Activated CD8-positive, alpha-beta T cell treated with anti-CD3 and anti-CD28 coated beads, Interleukin-2, amount 10 ng/mL, durations not matched to agents 7 days and 5 days (primary cell): Measurements from ENCODE around the gene CD83. TPM values are rescaled to one million over a fixed set of nuclear protein-coding genes. Genes with fewer than 3 reads are reported as not detected.

Source experiments
- ATAC-seq: fragments of 150-1000 bp; cut with Tn5 transposase; one replicate; pipeline ENCODE4 v1.10.0; 2021; ENCODE audit warnings: moderate library complexity
- CTCF ChIA-PET: fragments of 350-600 bp; sonication (Branson Sonifier 250); formaldehyde crosslinking; loops from one replicate; lab custom pipeline; 2021; ENCODE audit warnings: antibody characterized with exemption; lab: Charles Lee
- POLR2A ChIA-PET: fragments of 350-600 bp; sonication (Branson Sonifier 250); formaldehyde crosslinking; loops from one replicate; lab custom pipeline; 2021; ENCODE audit warnings: antibody characterized with exemption; lab: Charles Lee
- DNase-seq: peaks from one replicate; pipeline ENCODE4 v3.0.0-alpha.2; 2020
- H3K27ac Mint-ChIP-seq: one replicate; pipeline ENCODE4 v1.8.0; 2021; ENCODE audit warnings: mild to moderate bottlenecking, mixed read lengths
- H3K27me3 Mint-ChIP-seq: one replicate; pipeline ENCODE4 v1.8.0; 2021; ENCODE audit warnings: low read depth, mixed read lengths
- H3K36me3 Mint-ChIP-seq: one replicate; pipeline ENCODE4 v1.8.0; 2021; ENCODE audit warnings: low read depth, mixed read lengths
- H3K4me1 Mint-ChIP-seq: one replicate; pipeline ENCODE4 v1.8.0; 2021; ENCODE audit warnings: low read depth, mixed read lengths
- H3K4me3 Mint-ChIP-seq: one replicate; pipeline ENCODE4 v1.8.0; 2021; ENCODE audit warnings: mild to moderate bottlenecking, mixed read lengths
- H3K9me3 Mint-ChIP-seq: one replicate; pipeline ENCODE4 v1.8.0; 2022; ENCODE audit warnings: mixed read lengths; ENCODE audit not compliant: insufficient read depth
- total RNA-seq, 2 experiments: library from RNA; stranded (reverse); gene quantifications; one replicate each; pipeline ENCODE4 v1.2.3, GENCODE V29; 2021

The CD83 gene
- total RNA-seq, 2 experiments from 2014 or later = 10.0 to 10.1 TPM

DNA sequence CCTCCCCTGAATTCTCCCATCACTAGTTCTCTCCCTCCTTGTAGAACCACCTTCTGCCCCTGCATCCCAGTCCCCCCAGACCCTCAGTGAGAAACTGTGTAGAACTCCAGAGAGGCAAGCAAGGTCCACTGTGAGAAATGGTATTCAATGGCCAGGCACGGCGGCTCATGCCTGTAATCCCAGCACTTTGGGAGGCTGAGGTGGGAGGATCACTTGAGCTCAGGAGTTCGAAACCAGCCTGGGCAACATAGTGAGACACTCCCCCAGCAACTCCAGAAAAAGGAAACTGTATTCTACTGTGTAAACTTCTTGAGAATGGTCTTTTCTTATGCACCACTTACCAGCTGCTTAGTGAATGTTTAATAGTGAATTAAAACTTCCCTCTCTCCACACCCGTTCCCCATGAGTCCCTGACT lies 8.2 kb upstream of the CD83 start:
- POLR2A ChIA-PET = interaction anchor here (0.5 to 2.5 kb wide), 4 partner anchors 10 to 398 kb away, joined by 3 to 8 read pairs (median 4); partner anchors contain the start of gene RANBP9
- peaks cover 10% of the 10 kb centered on the region for H3K27me3 Mint-ChIP-seq
- peaks cover 30% of the 10 kb centered on the region for H3K4me1 Mint-ChIP-seq
- H3K27ac Mint-ChIP-seq = peak overlapping the region; percentile 61
- peaks cover 7% of the 10 kb centered on the region for H3K36me3 Mint-ChIP-seq
- no peak for DNase-seq
- peaks cover 23% of the 10 kb centered on the region for H3K9me3 Mint-ChIP-seq
- CTCF ChIA-PET = interaction anchor here (0.8 to 3.0 kb wide), 6 partner anchors 11 to 65 kb away, joined by 3 to 18 read pairs (median 4); no protein-coding TSS in a partner anchor
- H3K4me3 Mint-ChIP-seq = peak overlapping the region; percentile 39
- peak; percentile 27 for ATAC-seq

DNA sequence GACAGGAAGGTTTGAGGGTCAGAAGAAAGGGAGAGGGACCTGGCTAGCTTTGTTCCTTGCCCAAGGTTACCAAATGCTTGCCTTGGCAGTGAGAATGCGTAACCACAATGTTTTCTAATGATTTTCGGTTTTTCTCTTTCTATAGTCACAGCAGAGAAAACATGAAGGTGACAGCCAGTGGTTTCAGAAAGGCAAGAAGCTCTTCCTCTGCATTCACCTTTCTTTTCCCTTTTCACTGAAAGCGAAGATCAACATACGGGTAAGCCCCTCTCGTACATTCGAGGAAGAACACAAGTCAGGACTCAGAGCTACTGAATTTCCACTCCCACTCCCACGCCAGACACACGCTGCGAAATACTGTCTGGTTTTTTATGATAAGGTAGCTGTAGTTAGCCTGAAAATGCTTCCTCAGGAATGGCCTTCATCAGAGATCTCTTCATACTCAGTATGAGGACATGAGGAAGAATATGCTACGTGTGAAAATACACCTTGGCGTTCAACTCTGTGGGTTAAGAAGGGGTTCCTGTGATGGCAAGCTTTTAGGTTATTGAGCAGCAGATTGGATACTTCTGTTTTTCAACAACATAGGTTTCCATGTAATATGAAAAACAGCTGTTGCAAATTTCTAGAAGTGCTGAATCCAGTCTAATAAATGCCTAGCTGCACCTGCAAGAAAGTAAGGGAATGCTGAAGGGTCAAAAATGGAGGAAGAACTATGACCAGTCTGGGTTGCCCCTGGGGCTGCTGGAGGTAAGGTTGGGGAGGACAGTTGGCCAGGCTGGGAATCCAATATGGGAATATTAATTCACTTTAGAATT lies 7.4 kb upstream of the CD83 start:
- H3K27me3 Mint-ChIP-seq = peaks cover 10% of the 10 kb centered on the region
- peak overlapping the region; percentile 61 for H3K27ac Mint-ChIP-seq
- ChIA-PET CTCF (interaction anchor here (0.8 to 3.0 kb wide), 7 partner anchors 10 to 200 kb away, joined by 3 to 18 read pairs (median 4); no protein-coding TSS in a partner anchor), POLR2A (interaction anchor here (0.6 to 2.5 kb wide), 3 partner anchors 9 to 401 kb away, joined by 3 to 8 read pairs (median 4); no protein-coding TSS in a partner anchor)
- DNase-seq = no peak
- H3K36me3 Mint-ChIP-seq = peaks cover 7% of the 10 kb centered on the region
- H3K4me3 Mint-ChIP-seq = peak overlapping the region; percentile 39
- peaks cover 23% of the 10 kb centered on the region for H3K9me3 Mint-ChIP-seq
- no peak for ATAC-seq
- H3K4me1 Mint-ChIP-seq = peaks cover 30% of the 10 kb centered on the region

DNA sequence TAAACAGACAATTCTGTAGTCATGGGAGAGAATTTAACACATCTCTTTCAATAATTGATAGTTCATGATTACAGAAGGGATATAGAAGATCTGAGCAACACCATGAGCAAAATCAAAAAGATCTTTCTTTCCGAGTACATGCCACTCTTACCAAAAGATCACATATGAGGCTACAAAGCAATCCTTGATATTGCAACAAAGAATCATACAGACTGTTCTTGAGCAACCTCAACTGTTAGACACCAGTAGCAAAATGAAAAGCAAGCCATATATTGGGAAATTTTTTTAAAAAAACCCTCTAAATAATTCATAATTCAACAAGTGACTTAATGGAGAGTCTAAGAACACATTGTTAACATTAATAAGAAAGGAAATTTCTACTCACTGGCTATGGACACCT lies 3.6 kb upstream of the CD83 start:
- no peak for DNase-seq
- H3K27me3 Mint-ChIP-seq = peaks cover 12% of the 10 kb centered on the region
- H3K4me3 Mint-ChIP-seq = no peak overlapping the region
- ChIA-PET CTCF (no interaction called here), POLR2A (no interaction called here)
- H3K9me3 Mint-ChIP-seq = no peaks in the 10 kb centered on the region
- H3K4me1 Mint-ChIP-seq = peaks cover 29% of the 10 kb centered on the region
- no peaks in the 10 kb centered on the region for H3K36me3 Mint-ChIP-seq
- H3K27ac Mint-ChIP-seq = no peak overlapping the region
- ATAC-seq = no peak

DNA sequence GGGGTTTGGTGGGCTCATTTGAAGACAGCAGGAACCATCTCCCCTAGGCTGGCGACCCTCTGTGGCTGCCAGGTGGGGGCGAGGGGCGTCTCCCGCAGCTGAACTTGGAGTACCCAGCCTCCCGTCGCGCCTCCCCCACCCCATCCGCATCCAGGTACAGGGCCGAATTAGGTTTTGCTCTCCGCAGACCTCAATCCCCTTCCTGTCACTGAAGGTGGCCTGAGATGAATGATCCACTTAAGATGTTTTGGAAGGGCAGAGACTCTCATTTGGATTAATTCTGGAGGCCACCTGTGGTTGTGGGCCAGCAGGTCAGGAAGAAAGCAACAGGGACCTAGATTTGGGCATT lies 493 bp downstream of the CD83 start:
- peak overlapping the region; percentile 90 for H3K4me3 Mint-ChIP-seq
- H3K36me3 Mint-ChIP-seq = peaks cover 24% of the 10 kb centered on the region
- H3K27me3 Mint-ChIP-seq = peaks cover 7% of the 10 kb centered on the region
- DNase-seq = no peak
- peak overlapping the region; percentile 90 for H3K27ac Mint-ChIP-seq
- CTCF ChIA-PET = interaction anchor here (0.7 to 3.4 kb wide), 3 partner anchors 8 to 210 kb away, joined by 3 to 17 read pairs (median 3); no protein-coding TSS in a partner anchor
- POLR2A ChIA-PET = interaction anchor here (1.0 to 2.7 kb wide), 2 partner anchors 8 to 12 kb away, joined by 5 to 6 read pairs; no protein-coding TSS in a partner anchor
- peak; percentile 12 for ATAC-seq
- peaks cover 35% of the 10 kb centered on the region for H3K4me1 Mint-ChIP-seq
- H3K9me3 Mint-ChIP-seq = no peaks in the 10 kb centered on the region

DNA sequence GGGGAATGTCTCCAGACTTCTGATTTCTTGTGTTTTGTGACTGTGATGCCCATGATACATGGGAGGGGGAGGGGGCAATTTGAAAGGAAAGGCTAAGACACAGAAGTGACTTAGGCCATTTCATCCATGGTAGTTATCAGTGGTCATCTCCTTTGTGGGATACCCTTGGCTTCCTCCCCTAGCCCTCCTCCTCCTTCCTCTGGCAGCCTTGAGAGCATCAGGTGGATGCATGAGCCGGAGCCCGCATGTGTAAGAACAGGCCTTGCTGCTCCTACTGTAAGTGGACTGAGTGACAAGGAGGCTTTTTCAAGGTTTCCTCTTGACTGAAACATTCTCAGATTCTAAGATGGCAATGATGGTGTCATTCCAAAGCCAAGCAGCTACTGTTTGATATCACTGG lies 874 bp downstream of the CD83 start:
- peaks cover 36% of the 10 kb centered on the region for H3K4me1 Mint-ChIP-seq
- POLR2A ChIA-PET = interaction anchor here (0.8 to 2.7 kb wide), 2 partner anchors 9 to 11 kb away, joined by 3 to 6 read pairs; no protein-coding TSS in a partner anchor
- H3K9me3 Mint-ChIP-seq = no peaks in the 10 kb centered on the region

DNA sequence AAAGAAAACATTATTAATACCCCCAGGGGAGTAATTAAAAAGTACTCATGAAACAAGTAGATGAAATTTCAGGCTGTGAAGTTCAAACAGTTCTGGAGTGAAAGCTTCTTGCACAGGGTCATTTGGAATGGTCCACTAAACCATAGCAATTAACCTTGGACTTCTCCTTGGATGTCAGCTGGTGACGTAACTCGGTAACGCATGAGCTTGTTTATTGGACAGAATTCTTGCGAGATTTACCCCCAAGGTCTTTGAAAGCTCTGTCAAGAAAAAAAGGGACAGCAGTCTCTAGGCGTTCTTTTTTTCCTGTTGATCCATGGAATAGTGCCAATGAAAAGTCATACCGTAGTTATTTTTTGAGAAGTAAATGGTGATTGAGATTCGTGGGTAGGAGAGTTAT lies 2.2 kb downstream of the CD83 start:
- DNase-seq (no peak), ATAC-seq (no peak)
- Mint-ChIP-seq H3K36me3 (peaks cover 34% of the 10 kb centered on the region), H3K9me3 (no peaks in the 10 kb centered on the region), H3K4me1 (peaks cover 39% of the 10 kb centered on the region), H3K27me3 (peaks cover 5% of the 10 kb centered on the region), H3K27ac (no peak overlapping the region), H3K4me3 (no peak overlapping the region)
- ChIA-PET CTCF (interaction anchor here (0.6 to 3.4 kb wide), 6 partner anchors 9 to 1127 kb away, joined by 3 to 17 read pairs (median 4); no protein-coding TSS in a partner anchor), POLR2A (interaction anchor here (1.8 to 2.7 kb wide), 2 partner anchors 9 to 10 kb away, joined by 6 to 8 read pairs; no protein-coding TSS in a partner anchor)

More for the DNA sequence above, 874 bp downstream of the CD83 start:
- Mint-ChIP-seq H3K27ac (peak overlapping the region; percentile 90), H3K4me3 (peak overlapping the region; percentile 90), H3K36me3 (peaks cover 26% of the 10 kb centered on the region), H3K27me3 (peaks cover 7% of the 10 kb centered on the region)
- ATAC-seq = no peak
- CTCF ChIA-PET = interaction anchor here (0.7 to 3.4 kb wide), 2 partner anchors 11 to 210 kb away, joined by 3 to 17 read pairs; no protein-coding TSS in a partner anchor
- DNase-seq = no peak

DNA sequence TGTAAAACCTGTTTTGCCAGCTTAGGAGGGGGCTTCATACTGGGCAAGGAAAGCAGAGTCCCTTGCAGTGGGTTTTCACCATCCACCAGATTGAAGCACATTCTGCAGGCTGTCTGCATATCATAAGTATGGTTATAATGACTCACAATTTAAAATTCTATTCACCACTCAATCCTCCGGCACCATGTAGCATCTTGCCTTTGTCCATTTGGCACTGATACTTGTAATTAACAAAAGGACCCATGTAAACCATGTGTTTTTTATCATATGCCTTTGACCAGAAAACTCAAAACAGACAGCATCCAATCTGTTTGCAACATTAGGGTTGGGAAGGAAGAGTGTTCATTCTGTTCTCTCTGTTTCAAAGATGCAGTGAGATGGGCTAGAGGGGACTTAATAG lies 3.0 kb downstream of the CD83 start:
- Mint-ChIP-seq H3K9me3 (no peaks in the 10 kb centered on the region), H3K4me1 (peaks cover 39% of the 10 kb centered on the region), H3K4me3 (no peak overlapping the region), H3K36me3 (peaks cover 38% of the 10 kb centered on the region), H3K27ac (no peak overlapping the region), H3K27me3 (peaks cover 4% of the 10 kb centered on the region)
- ATAC-seq = no peak
- no peak for DNase-seq
- ChIA-PET POLR2A (interaction anchor here (1.8 kb wide), 1 partner anchor 10 kb away, joined by 8 read pairs; no protein-coding TSS in a partner anchor), CTCF (interaction anchor here (0.7 to 3.4 kb wide), 4 partner anchors 8 to 72 kb away, joined by 3 to 17 read pairs (median 8); no protein-coding TSS in a partner anchor)

DNA sequence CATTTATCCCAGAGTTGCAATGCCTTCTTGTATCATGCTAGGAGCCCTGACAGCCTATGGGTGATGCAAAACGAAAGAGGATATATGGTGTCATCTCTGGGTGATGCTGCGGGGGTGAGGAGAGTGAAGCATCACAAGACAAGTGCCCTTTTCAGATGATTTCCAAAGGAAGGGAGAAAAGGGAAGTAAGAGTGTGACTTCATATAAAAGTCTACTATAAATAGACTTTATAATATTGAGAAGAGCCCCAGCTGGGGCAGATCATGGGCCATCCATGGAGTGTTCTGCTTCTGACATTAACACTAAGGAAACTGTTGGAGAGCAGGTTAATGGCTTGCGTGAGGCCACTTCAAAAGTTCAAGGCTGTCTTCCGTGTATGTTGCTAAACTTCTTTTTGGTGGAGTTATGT lies 4.4 kb downstream of the CD83 start:
- ATAC-seq = no peak
- no peaks in the 10 kb centered on the region for H3K27me3 Mint-ChIP-seq
- peaks cover 38% of the 10 kb centered on the region for H3K36me3 Mint-ChIP-seq
- H3K4me3 Mint-ChIP-seq = no peak overlapping the region
- CTCF ChIA-PET = interaction anchor here (1.0 kb wide), 1 partner anchor 55 kb away, joined by 4 read pairs; no protein-coding TSS in a partner anchor
- H3K27ac Mint-ChIP-seq = no peak overlapping the region
- DNase-seq = no peak
- no peaks in the 10 kb centered on the region for H3K9me3 Mint-ChIP-seq
- H3K4me1 Mint-ChIP-seq = peaks cover 39% of the 10 kb centered on the region
- POLR2A ChIA-PET = no interaction called here

DNA sequence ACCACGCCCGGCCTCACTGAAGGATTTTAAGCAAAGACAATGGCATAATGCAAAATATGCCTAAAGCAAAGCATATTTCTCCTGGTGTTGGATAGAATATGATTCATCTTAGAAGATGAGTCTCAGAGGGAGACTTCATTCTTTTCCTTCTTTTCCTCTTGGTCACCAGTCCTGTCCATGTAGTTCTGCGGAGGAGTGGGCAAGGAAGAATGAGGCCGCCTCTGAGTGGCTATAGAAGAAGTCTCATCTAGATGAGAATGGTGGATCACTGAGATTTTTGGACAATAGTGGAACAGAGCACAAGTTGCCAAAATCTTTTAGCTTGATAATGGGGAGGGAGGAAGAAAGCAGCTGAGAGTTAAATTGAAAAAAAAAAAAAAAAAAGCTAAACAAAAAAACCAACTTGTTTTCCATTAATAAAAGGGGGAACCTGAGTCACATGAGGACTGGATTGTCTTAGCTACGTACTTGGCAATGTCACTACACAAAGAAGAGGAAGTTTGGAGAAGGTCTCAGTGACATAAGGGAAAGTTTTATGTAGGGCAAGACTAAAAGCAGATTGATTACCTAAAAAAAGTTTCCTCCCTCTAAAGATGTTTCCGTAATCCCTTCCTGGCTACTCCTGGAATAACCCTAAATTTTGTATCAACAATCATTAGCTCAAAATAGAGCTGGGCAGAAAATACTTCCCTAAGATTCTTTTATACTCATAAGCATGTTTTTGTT lies 6.0 kb downstream of the CD83 start:
- CTCF ChIA-PET = interaction anchor here (0.9 kb wide), 1 partner anchor 14 kb away, joined by 3 read pairs; no protein-coding TSS in a partner anchor
- POLR2A ChIA-PET = no interaction called here
- no peaks in the 10 kb centered on the region for H3K27me3 Mint-ChIP-seq
- DNase-seq (no peak), ATAC-seq (no peak)
- peaks cover 38% of the 10 kb centered on the region for H3K4me1 Mint-ChIP-seq
- no peak overlapping the region for H3K27ac Mint-ChIP-seq
- H3K4me3 Mint-ChIP-seq = no peak overlapping the region
- H3K9me3 Mint-ChIP-seq = no peaks in the 10 kb centered on the region
- peaks cover 38% of the 10 kb centered on the region for H3K36me3 Mint-ChIP-seq

DNA sequence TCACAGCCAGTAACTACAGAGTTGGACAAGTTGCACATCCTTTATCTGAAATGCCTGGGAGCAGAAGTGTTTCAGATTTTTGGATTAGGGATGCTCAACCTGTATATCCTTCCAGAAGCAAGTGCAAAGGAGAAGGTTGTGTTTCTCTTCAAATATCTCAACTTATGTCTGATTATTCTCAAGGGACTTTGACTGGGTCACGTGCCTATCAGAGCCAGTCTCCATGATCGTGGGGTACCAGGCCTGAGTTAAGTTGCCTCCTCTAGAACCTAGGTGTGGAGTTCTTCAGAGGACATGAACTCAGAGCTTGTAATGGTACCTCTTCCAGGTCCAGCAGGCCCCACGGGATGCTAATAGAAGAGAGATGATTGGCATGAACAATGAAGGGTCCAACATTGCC lies 7.8 kb downstream of the CD83 start:
- Mint-ChIP-seq H3K27me3 (no peaks in the 10 kb centered on the region), H3K27ac (no peak overlapping the region), H3K4me1 (peaks cover 38% of the 10 kb centered on the region), H3K4me3 (no peak overlapping the region), H3K9me3 (no peaks in the 10 kb centered on the region), H3K36me3 (peaks cover 31% of the 10 kb centered on the region)
- CTCF ChIA-PET = interaction anchor here (0.7 to 2.1 kb wide), 3 partner anchors 9 to 217 kb away, joined by 3 to 7 read pairs (median 4); no protein-coding TSS in a partner anchor
- DNase-seq = no peak
- POLR2A ChIA-PET = no interaction called here
- no peak for ATAC-seq

DNA sequence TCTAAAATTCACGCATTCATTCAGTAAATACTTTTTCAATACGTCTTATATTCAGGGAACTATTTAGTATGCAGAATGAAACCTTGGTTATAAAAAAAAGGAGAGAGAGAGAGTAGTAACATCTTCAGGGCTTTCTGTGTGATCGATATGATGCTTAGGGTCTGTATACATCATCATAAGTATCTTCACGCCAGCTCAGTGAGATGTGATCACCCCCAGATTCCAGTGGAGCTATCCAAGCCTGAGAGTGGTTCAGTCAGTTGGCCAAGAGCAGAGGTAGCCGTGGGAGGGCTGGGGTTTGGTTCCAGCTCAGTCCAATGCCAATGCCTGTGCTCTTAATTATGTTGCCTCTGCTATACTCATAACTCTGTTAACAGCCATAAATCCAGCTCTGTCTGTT lies 8.6 kb downstream of the CD83 start:
- H3K9me3 Mint-ChIP-seq = no peaks in the 10 kb centered on the region
- ATAC-seq (no peak), DNase-seq (no peak)
- no peak overlapping the region for H3K27ac Mint-ChIP-seq
- no peaks in the 10 kb centered on the region for H3K27me3 Mint-ChIP-seq
- H3K36me3 Mint-ChIP-seq = peaks cover 29% of the 10 kb centered on the region
- H3K4me1 Mint-ChIP-seq = peaks cover 32% of the 10 kb centered on the region
- ChIA-PET CTCF (interaction anchor here (0.7 to 2.1 kb wide), 4 partner anchors 9 to 59 kb away, joined by 3 to 7 read pairs (median 3); partner anchors contain the start of gene CD83), POLR2A (interaction anchor here (0.5 to 1.4 kb wide), 4 partner anchors 9 to 1158 kb away, joined by 3 to 5 read pairs (median 3); partner anchors contain the start of gene CD83)
- no peak overlapping the region for H3K4me3 Mint-ChIP-seq
